H1 (cell line): Measurements from ENCODE around the gene CCNG2. TPM values are rescaled to one million over a fixed set of nuclear protein-coding genes. Genes with fewer than 3 reads are reported as not detected.

ENCODE experiments used
- HDAC2 ChIP-seq, 2 experiments: fragments of 300-600 bp in 1 of 2; sonication (generic) in 1 of 2; IDR thresholded peaks; 2 replicates each; pipeline ENCODE4 v1.6.1; 2011 to 2012; ENCODE audit warnings: low read depth in 2 of 2, low read length in 2 of 2, mild to moderate bottlenecking in 2 of 2, moderate library complexity in 2 of 2, borderline replicate concordance in 1 of 2, inconsistent platforms in 1 of 2
- POLR2AphosphoS5 ChIP-seq: IDR thresholded peaks from 2 replicates; pipeline ENCODE4 v1.6.1; 2011; ENCODE audit warnings: low read depth, low read length
- RNF2 ChIP-seq: fragments of 200-900, 300-1000 bp; sonication (generic); IDR thresholded peaks from 2 replicates; pipeline ENCODE4 v1.7.1; 2016; ENCODE audit warnings: borderline replicate concordance, low read depth, mild to moderate bottlenecking, antibody characterized with exemption, low read length; ENCODE audit not compliant: poor library complexity, severe bottlenecking; ENCODE audit errors: missing control alignments
- SIX5 ChIP-seq: IDR thresholded peaks from 2 replicates; pipeline ENCODE4 v1.6.1; 2011; ENCODE audit warnings: mild to moderate bottlenecking, low read depth, low read length
- SP1 ChIP-seq: IDR thresholded peaks from 2 replicates; pipeline ENCODE4 v1.6.1; 2011; ENCODE audit warnings: low read depth, low read length
- SP4 ChIP-seq: IDR thresholded peaks from 2 replicates; pipeline ENCODE4 v1.6.1; 2012; ENCODE audit warnings: low read length, inconsistent platforms
- polyA plus RNA-seq, 7 experiments: library from polyadenylated mRNA; depleted of rRNA in 3 of 7; stranded (reverse) in 5 of 7; unstranded in 2 of 7; fragments of >200 nt in 5 of 7; fragments of 200-250 nt in 2 of 7; gene quantifications; 1 replicate in 5 of 7; 2 replicates in 1 of 7; 4 replicates in 1 of 7; pipeline versions ENCODE4 v1.2.1 to v1.2.3, GENCODE V29; 2011 to 2013; ENCODE audit warnings: missing spikeins in 2 of 7, mixed read lengths in 2 of 7
- total RNA-seq: library from RNA; stranded (reverse); fragmentation: NEBNext Ultra II Directional; extraction: Animal tissue kit (Norgen Biotek cat#: 25700); gene quantifications from 2 replicates; pipeline ENCODE4 v1.2.1, GENCODE V29; 2021

Gene CCNG2
- total and polyA plus RNA-seq, 2 of the 8 experiments (the other 6 are each of a cell fraction or from before 2014, with no cell fraction given): 3.5 to 13.9 TPM

DNA sequence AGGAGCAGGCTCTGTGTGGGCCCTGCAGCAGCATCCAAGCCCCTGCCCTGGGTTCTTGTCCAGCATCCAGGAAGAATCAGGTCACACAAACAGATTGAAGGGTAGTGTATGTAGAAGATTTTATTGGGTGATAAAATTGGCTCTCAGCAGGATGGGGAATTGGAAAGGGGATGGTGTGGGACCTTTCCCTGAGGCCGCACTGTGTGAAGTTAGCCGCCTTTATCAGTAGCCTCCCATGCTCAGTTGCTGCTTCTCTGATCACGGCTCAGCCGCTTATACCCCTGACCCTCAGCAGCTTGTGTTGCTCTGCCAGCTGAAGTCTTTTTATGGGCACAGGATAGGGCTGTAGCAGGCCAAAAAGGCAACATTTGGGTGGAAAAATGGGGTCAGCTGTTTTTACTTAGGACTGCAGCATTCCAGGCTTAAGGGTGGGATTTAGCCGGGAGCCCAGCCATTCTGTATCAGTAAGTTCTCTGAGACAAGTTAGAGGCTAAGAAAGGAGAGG lies 35.2 kb upstream of the CCNG2 start (continued):
- TF ChIP-seq RNF2: no peak
- TF ChIP-seq SP4: no peak
- TF ChIP-seq SP1: no peak
- TF ChIP-seq SIX5: no peak
- no peak for TF ChIP-seq POLR2AphosphoS5
- no peak for TF ChIP-seq HDAC2 (IDR thresholded peaks at IDR 0.05; ENCODE audit: borderline replicate concordance in 1 of 2, low read depth in 2 of 2, low read length in 2 of 2)
